Measurements from ENCODE around the gene PKD2L1. TPM values are rescaled to one million over a fixed set of nuclear protein-coding genes. Genes with fewer than 3 reads are reported as not detected.
"Not testable (repeated sequence)": the region's sequence is repeated elsewhere in the genome, so short reads cannot be mapped to it uniquely, and the experiment has no call there.

Gene PKD2L1
- total RNA-seq, 1 donor from 2014 or later: not detected

- DNase-seq (ENCODE audit: low spot score): no peak
These were observed 42.3 kb downstream of the PKD2L1 start for GRCh38 chr10:100287756-100288155.

GRCh38 chr10:100286051-100287033 lies 43.7 kb downstream of the PKD2L1 start, which contains the start of gene BLOC1S2:
Gene BLOC1S2, minus strand, starts transcription at chr10:100286680. Its CDS starts 21 bp downstream, at chr10:100286659.
- DNase-seq (ENCODE audit: low spot score): peak; percentile 88

- not testable (repeated sequence) for DNase-seq (ENCODE audit: low spot score)
These were observed 44.7 kb downstream of the PKD2L1 start for GRCh38 chr10:100285326-100285725.

- DNase-seq (ENCODE audit: low spot score): no peak
These were observed 47.1 kb downstream of the PKD2L1 start for GRCh38 chr10:100282907-100283306.

DNA sequence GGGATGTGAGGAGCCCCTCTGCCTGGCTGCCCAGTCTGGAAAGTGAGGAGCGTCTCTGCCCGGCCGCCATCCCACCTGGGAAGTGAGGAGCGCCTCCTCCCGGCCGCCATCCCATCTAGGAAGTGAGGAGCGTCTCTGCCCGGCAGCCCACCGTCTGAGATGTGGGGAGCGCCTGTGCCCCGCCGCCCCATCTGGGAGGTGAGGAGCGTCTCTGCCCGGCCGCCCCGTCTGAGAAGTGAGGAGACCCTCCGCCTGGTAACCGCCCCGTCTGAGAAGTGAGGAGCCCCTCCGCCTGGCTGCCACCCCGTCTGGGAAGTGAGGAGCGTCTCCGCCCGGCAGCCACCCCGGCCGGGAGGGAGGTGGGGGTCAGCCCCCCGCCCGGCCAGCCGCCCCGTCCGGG lies 53.1 kb downstream of the PKD2L1 start:
- DNase-seq (ENCODE audit: low spot score): not testable (repeated sequence)

- DNase-seq (ENCODE audit: low spot score): peak; percentile 92
These were observed 62.6 kb downstream of the PKD2L1 start, which contains the start of gene CWF19L1 for GRCh38 chr10:100267239-100268104. Gene CWF19L1, minus strand, starts transcription at chr10:100267638. Its CDS starts 45 bp downstream, at chr10:100267593.

- DNase-seq (ENCODE audit: low spot score): no peak
These were observed 64.1 kb downstream of the PKD2L1 start for GRCh38 chr10:100265821-100266485.

GRCh38 chr10:100254191-100254590 lies 75.8 kb downstream of the PKD2L1 start:
- DNase-seq (ENCODE audit: low spot score): no peak

- no peak for DNase-seq (ENCODE audit: low spot score)
These were observed 77.0 kb downstream of the PKD2L1 start for GRCh38 chr10:100253041-100253440.

GRCh38 chr10:100248820-100249219 lies 81.2 kb downstream of the PKD2L1 start:
- no peak for DNase-seq (ENCODE audit: low spot score)

DNA sequence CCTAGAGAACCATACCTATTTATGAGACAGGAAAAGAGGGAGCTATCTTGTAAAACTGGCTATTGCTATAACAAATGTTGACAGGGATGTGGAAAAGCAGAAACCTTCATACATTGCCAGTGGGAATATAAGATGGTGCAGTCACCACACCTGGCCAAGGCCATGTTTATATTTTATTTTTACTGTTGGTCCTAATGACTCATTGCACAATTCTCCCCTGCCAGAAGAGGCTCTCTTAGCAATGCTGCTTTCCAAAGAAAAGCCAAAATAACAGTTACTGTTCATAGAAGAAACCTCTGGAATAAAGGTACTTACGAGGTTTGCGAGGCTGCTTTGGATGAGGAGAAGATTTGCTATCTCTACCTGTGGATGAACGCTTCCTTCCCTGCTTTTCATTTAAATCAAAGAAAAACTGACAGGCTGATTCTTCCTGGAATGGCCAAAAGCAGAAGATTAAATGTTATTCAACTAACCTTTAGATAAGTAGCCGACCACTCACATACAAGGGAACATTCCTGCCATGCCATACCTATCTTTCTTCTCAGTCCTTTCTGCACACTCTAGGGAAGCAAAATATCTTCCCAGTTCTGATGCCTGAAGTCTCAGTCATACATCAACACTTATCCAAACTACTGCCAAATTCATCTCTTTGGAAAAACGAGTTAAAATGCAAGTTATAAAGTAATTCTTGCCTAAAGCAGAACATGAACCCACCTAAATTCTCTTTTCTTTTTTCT lies 84.4 kb downstream of the PKD2L1 start:
- no peak for DNase-seq (ENCODE audit: low spot score)

DNA sequence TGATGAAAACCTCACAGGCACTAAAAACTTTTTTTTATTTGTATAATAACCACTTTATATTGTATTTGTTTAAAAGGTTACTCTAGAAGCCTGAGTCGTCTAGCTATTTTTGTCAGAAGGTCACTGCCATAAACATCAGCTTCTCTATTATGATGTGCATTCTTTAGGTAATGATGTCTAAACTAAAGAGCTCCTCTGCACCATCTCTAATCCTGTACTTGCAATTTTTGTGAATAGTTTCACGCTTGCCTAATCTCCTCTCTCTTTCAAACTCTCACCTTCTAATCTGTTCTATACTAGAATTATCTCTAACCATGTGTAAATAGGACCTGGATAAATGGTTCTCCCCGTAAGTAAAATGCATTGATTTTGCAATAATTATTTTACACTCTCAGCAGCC lies 90.2 kb downstream of the PKD2L1 start:
- DNase-seq (ENCODE audit: low spot score): no peak

DNA sequence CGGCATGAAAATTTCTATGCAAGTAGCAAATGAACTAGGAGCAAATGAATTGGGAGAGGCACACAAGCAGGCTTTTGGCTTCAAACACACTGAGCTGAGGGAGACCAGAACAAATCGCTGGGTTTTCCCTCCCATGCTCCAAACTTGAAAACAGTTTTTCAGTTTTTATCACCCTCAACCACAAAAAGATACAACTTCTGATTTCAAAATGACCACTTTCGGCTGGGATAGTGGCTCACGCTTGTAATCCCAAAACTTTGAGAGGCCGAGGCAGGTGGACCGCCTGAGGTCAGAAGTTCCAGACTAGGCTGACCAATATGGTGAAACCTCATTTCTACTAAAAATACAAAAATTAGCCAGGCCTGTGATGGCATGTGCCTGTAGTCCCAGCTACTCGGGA lies 91.6 kb downstream of the PKD2L1 start:
- DNase-seq (ENCODE audit: low spot score): no peak

Other genes starting within 250 kb of the PKD2L1 start
- gene CPN1, start 248.4 kb downstream of the PKD2L1 start, total RNA-seq (ENCODE audit: insufficient read depth, low replicate concordance): not detected
- gene ERLIN1, start 144.2 kb downstream of the PKD2L1 start, total RNA-seq (ENCODE audit: insufficient read depth, low replicate concordance): 15.6 TPM
- gene CHUK, start 100.6 kb downstream of the PKD2L1 start, total RNA-seq (ENCODE audit: insufficient read depth, low replicate concordance): 23.4 TPM
- 11.1 TPM for gene CWF19L1, start 62.6 kb downstream of the PKD2L1 start, total RNA-seq (ENCODE audit: insufficient read depth, low replicate concordance)
- gene BLOC1S2, start 43.5 kb downstream of the PKD2L1 start, total RNA-seq (ENCODE audit: insufficient read depth, low replicate concordance): 27.0 TPM
- 52.0 TPM for gene SCD, start 17.0 kb upstream of the PKD2L1 start, total RNA-seq (ENCODE audit: insufficient read depth, low replicate concordance)
- 0.72 TPM for gene WNT8B, start 132.8 kb upstream of the PKD2L1 start, total RNA-seq (ENCODE audit: insufficient read depth, low replicate concordance)
- gene SEC31B, start 189.6 kb upstream of the PKD2L1 start, total RNA-seq (ENCODE audit: insufficient read depth, low replicate concordance): 4.6 TPM
- gene NDUFB8, start 199.6 kb upstream of the PKD2L1 start, total RNA-seq (ENCODE audit: insufficient read depth, low replicate concordance): 74.9 TPM
- 13.2 TPM for gene HIF1AN, start 205.7 kb upstream of the PKD2L1 start, total RNA-seq (ENCODE audit: insufficient read depth, low replicate concordance)

Measured in umbilical cord (tissue), 2 donors.